ENCODE measurements around the gene AUTS2.

Gene AUTS2

DNA sequence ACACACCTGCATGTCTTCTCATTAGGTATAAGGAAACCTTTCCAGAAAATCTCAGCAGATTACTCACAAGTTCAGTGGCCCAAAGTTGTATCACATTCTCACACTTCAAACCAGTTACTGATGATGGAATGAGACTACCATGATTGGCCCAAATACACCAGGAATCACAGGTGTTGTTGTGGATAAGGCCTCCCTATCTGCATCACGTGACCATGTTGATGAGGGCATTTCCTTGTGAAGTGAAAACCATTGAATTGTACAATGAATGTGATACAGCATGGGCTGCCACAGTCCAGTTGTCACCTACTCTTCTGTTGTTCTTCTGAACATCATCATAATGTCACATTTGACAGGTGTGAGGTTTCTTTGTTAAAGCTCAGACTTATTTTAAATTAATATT lies 431.7 kb downstream of the AUTS2 start:
- TF ChIP-seq, protein P1, sequence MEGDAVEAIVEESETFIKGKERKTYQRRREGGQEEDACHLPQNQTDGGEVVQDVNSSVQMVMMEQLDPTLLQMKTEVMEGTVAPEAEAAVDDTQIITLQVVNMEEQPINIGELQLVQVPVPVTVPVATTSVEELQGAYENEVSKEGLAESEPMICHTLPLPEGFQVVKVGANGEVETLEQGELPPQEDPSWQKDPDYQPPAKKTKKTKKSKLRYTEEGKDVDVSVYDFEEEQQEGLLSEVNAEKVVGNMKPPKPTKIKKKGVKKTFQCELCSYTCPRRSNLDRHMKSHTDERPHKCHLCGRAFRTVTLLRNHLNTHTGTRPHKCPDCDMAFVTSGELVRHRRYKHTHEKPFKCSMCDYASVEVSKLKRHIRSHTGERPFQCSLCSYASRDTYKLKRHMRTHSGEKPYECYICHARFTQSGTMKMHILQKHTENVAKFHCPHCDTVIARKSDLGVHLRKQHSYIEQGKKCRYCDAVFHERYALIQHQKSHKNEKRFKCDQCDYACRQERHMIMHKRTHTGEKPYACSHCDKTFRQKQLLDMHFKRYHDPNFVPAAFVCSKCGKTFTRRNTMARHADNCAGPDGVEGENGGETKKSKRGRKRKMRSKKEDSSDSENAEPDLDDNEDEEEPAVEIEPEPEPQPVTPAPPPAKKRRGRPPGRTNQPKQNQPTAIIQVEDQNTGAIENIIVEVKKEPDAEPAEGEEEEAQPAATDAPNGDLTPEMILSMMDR (IDR thresholded peaks at IDR 0.05; ENCODE audit: unreplicated experiment in 3 of 3): no peak
- no peaks in the 10 kb centered on the region for H3K36me3 Mint-ChIP-seq (ENCODE audit: low read depth)
- peaks cover 15% of the 10 kb centered on the region for H3K4me1 Mint-ChIP-seq
- no peaks in the 10 kb centered on the region for H3K27me3 Mint-ChIP-seq (ENCODE audit: low read depth)
- H3K9me3 Mint-ChIP-seq: no peaks in the 10 kb centered on the region
- no peak overlapping the region for H3K4me3 Mint-ChIP-seq
- H3K27ac Mint-ChIP-seq: no peak overlapping the region

DNA sequence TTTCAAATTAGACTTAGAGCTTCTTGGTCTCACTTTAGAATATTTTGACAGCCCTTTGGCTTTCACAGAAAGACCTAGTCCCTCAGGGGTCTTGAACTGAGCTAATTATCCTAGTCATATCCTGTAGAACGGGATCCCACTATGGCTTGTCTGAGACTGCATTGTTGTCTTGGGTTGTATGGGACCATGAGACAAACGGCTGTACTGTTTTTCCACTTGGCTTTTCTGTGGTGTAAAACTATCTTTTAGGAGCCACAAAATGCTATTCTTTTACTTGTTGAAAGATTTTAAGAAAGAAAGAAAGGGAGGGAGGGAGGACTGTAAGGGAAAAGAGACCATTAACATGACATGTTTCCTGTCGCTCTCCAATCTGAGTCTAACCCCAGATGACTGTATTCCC lies 432.5 kb downstream of the AUTS2 start:
- Mint-ChIP-seq H3K27ac (no peak overlapping the region), H3K9me3 (no peaks in the 10 kb centered on the region), H3K36me3 (ENCODE audit: low read depth) (no peaks in the 10 kb centered on the region), H3K4me3 (no peak overlapping the region), H3K27me3 (ENCODE audit: low read depth) (no peaks in the 10 kb centered on the region), H3K4me1 (peaks cover 18% of the 10 kb centered on the region)
- TF ChIP-seq, protein P1 (IDR thresholded peaks at IDR 0.05; ENCODE audit: unreplicated experiment in 3 of 3): no peak

DNA sequence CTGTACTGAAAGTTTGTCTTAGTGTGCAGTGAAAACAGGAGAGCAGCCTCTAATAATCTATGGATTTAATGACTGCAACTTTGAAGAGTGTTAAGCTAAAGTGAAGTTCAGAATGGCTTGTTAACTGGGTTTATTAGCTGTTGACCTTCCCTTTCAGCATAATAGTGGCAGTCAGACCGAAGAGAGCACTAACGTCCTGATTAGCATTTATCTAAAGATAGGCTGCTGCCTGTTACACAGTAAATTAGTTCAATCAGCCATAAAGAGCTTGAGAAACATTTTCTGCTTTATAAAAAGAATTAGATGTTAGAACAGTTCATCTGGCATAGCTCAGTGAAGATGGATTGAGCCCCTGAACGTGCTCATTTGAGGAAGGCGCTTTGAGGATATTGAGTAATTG lies 433.0 kb downstream of the AUTS2 start:
- no peaks in the 10 kb centered on the region for H3K27me3 Mint-ChIP-seq (ENCODE audit: low read depth)
- no peak overlapping the region for H3K4me3 Mint-ChIP-seq
- H3K4me1 Mint-ChIP-seq: peaks cover 17% of the 10 kb centered on the region
- H3K9me3 Mint-ChIP-seq: no peaks in the 10 kb centered on the region
- H3K36me3 Mint-ChIP-seq (ENCODE audit: low read depth): no peaks in the 10 kb centered on the region
- TF ChIP-seq, protein P1 (IDR thresholded peaks at IDR 0.05; ENCODE audit: unreplicated experiment in 3 of 3): no peak
- H3K27ac Mint-ChIP-seq: no peak overlapping the region

DNA sequence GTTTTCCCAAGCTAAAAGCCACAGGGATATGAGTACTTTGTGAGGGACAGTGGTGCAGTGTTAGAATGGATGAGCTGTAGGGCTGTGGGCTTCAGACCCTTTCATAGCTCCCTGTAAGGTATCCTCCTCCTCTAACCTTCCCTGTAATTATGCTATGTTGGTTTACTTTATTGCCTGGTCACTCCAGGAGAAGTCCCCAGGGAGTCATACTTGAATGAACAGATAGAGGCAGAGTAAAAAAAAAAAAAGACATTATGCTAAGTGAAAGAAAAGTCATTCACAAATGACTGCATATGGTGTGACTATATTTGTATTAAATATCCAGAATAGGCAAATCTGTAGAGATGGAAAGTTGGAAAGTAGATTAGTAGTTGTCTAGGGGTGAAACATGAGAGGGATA lies 434.4 kb downstream of the AUTS2 start:
- TF ChIP-seq, protein P1 (IDR thresholded peaks at IDR 0.05; ENCODE audit: unreplicated experiment in 3 of 3): no peak

DNA sequence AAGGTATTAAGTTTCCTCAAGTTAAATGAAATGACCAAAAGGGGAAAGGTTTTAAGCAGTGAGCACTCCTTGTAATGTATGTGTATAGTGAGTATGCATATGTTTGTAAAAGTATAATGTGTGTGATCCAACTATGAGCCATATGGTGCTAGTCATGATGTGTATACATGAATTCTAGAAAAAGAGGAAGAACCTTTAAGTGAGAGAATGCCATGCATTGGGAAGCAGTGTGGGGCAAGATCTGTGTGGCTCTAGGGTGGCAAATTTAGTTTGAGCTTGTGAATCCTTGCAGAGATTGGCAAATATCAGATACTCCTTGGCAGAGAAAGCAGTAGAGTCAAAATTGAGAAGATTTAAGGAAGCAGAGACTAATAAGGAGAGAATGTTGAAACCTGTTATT lies 435.0 kb downstream of the AUTS2 start:
- TF ChIP-seq, protein P1 (IDR thresholded peaks at IDR 0.05; ENCODE audit: unreplicated experiment in 3 of 3): no peak
- no peaks in the 10 kb centered on the region for H3K36me3 Mint-ChIP-seq (ENCODE audit: low read depth)
- no peak overlapping the region for H3K4me3 Mint-ChIP-seq
- no peaks in the 10 kb centered on the region for H3K9me3 Mint-ChIP-seq
- H3K27me3 Mint-ChIP-seq (ENCODE audit: low read depth): no peaks in the 10 kb centered on the region
- H3K4me1 Mint-ChIP-seq: peaks cover 11% of the 10 kb centered on the region
- H3K27ac Mint-ChIP-seq: no peak overlapping the region

More for the DNA sequence above, 434.4 kb downstream of the AUTS2 start:
- no peak overlapping the region for H3K27ac Mint-ChIP-seq
- H3K36me3 Mint-ChIP-seq (ENCODE audit: low read depth): no peaks in the 10 kb centered on the region
- H3K4me3 Mint-ChIP-seq: no peak overlapping the region
- peaks cover 15% of the 10 kb centered on the region for H3K4me1 Mint-ChIP-seq
- no peaks in the 10 kb centered on the region for H3K27me3 Mint-ChIP-seq (ENCODE audit: low read depth)
- H3K9me3 Mint-ChIP-seq: no peaks in the 10 kb centered on the region

DNA sequence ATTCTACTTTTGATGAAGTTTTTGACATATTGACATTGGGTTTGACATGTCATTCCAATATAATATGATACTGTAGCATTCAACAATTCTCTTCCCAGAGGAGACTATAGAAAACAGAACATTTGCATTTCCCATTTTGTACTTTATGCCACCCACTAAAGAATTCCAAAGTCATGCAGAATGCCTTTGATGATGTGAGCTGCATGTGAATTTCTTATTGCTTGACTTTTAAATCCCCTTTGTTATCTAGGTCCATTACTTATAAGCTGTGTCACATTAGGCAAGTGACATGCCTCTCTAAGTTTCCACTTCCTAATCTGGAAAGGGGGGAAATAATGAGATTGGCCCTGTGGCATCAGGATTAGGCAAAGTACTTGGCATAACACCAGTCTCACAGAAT lies 436.7 kb downstream of the AUTS2 start:
- TF ChIP-seq, protein P1 (IDR thresholded peaks at IDR 0.05; ENCODE audit: unreplicated experiment in 3 of 3): no peak
- H3K36me3 Mint-ChIP-seq (ENCODE audit: low read depth): no peaks in the 10 kb centered on the region
- no peaks in the 10 kb centered on the region for H3K9me3 Mint-ChIP-seq
- no peak overlapping the region for H3K4me3 Mint-ChIP-seq
- H3K27ac Mint-ChIP-seq: no peak overlapping the region
- H3K27me3 Mint-ChIP-seq (ENCODE audit: low read depth): no peaks in the 10 kb centered on the region
- peaks cover 10% of the 10 kb centered on the region for H3K4me1 Mint-ChIP-seq
